Measurements from ENCODE around the gene NSD1.

The NSD1 gene

DNA sequence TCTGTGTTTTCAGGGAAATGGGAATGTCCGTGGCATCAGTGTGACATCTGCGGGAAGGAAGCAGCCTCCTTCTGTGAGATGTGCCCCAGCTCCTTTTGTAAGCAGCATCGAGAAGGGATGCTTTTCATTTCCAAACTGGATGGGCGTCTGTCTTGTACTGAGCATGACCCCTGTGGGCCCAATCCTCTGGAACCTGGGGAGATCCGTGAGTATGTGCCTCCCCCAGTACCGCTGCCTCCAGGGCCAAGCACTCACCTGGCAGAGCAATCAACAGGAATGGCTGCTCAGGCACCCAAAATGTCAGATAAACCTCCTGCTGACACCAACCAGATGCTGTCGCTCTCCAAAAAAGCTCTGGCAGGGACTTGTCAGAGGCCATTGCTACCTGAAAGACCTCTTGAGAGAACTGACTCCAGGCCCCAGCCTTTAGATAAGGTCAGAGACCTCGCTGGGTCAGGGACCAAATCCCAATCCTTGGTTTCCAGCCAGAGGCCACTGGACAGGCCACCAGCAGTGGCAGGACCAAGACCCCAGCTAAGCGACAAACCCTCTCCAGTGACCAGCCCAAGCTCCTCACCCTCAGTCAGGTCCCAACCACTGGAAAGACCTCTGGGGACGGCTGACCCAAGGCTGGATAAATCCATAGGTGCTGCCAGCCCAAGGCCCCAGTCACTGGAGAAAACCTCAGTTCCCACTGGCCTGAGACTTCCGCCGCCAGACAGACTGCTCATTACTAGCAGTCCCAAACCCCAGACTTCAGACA, 160.4 kb downstream of the NSD1 start:
- TF ChIP-seq TAF1 (IDR thresholded peaks at IDR 0.05; ENCODE audit: low read depth) (no peak), EGR1 (IDR thresholded peaks at IDR 0.05) (no peak), NFIC (IDR thresholded peaks at IDR 0.05) (no peak), EP300 (IDR thresholded peaks at IDR 0.05; ENCODE audit: borderline replicate concordance) (no peak), TCF12 (IDR thresholded peaks at IDR 0.05; ENCODE audit: low read depth) (no peak), YY1 (IDR thresholded peaks at IDR 0.05; ENCODE audit: low read depth) (no peak), CEBPB (IDR thresholded peaks at IDR 0.05) (no peak), ZBTB7A (IDR thresholded peaks at IDR 0.05; ENCODE audit: low read depth) (no peak), RAD21 (IDR thresholded peaks at IDR 0.05; ENCODE audit: low read depth) (no peak), FOXM1 (IDR thresholded peaks at IDR 0.05; ENCODE audit: borderline replicate concordance, low read depth) (no peak), CREB1 (IDR thresholded peaks at IDR 0.05; ENCODE audit: low read depth) (no peak), TEAD4 (IDR thresholded peaks at IDR 0.05) (no peak)
- TF ChIP-seq, protein P1, sequence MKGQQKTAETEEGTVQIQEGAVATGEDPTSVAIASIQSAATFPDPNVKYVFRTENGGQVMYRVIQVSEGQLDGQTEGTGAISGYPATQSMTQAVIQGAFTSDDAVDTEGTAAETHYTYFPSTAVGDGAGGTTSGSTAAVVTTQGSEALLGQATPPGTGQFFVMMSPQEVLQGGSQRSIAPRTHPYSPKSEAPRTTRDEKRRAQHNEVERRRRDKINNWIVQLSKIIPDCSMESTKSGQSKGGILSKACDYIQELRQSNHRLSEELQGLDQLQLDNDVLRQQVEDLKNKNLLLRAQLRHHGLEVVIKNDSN (IDR thresholded peaks at IDR 0.05), result no peak
- TF ChIP-seq, protein P2, sequence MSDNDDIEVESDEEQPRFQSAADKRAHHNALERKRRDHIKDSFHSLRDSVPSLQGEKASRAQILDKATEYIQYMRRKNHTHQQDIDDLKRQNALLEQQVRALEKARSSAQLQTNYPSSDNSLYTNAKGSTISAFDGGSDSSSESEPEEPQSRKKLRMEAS (IDR thresholded peaks at IDR 0.05), result no peak
- TF ChIP-seq, protein P3, sequence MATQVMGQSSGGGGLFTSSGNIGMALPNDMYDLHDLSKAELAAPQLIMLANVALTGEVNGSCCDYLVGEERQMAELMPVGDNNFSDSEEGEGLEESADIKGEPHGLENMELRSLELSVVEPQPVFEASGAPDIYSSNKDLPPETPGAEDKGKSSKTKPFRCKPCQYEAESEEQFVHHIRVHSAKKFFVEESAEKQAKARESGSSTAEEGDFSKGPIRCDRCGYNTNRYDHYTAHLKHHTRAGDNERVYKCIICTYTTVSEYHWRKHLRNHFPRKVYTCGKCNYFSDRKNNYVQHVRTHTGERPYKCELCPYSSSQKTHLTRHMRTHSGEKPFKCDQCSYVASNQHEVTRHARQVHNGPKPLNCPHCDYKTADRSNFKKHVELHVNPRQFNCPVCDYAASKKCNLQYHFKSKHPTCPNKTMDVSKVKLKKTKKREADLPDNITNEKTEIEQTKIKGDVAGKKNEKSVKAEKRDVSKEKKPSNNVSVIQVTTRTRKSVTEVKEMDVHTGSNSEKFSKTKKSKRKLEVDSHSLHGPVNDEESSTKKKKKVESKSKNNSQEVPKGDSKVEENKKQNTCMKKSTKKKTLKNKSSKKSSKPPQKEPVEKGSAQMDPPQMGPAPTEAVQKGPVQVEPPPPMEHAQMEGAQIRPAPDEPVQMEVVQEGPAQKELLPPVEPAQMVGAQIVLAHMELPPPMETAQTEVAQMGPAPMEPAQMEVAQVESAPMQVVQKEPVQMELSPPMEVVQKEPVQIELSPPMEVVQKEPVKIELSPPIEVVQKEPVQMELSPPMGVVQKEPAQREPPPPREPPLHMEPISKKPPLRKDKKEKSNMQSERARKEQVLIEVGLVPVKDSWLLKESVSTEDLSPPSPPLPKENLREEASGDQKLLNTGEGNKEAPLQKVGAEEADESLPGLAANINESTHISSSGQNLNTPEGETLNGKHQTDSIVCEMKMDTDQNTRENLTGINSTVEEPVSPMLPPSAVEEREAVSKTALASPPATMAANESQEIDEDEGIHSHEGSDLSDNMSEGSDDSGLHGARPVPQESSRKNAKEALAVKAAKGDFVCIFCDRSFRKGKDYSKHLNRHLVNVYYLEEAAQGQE (IDR thresholded peaks at IDR 0.05; ENCODE audit: low read depth), result no peak

GRCh38 chr5:177294632-177295031, 161.1 kb downstream of the NSD1 start:
- no peak for TF ChIP-seq CEBPB (IDR thresholded peaks at IDR 0.05)
- TF ChIP-seq TAF1 (IDR thresholded peaks at IDR 0.05; ENCODE audit: low read depth), result no peak
- TF ChIP-seq, protein P3 (IDR thresholded peaks at IDR 0.05; ENCODE audit: low read depth), result no peak
- TF ChIP-seq, protein P1 (IDR thresholded peaks at IDR 0.05), result no peak
- TF ChIP-seq CREB1 (IDR thresholded peaks at IDR 0.05; ENCODE audit: low read depth), result no peak
- no peak for TF ChIP-seq NFIC (IDR thresholded peaks at IDR 0.05)
- TF ChIP-seq EP300 (IDR thresholded peaks at IDR 0.05; ENCODE audit: borderline replicate concordance), result no peak
- no peak for TF ChIP-seq TEAD4 (IDR thresholded peaks at IDR 0.05)
- TF ChIP-seq RAD21 (IDR thresholded peaks at IDR 0.05; ENCODE audit: low read depth), result no peak
- no peak for TF ChIP-seq EGR1 (IDR thresholded peaks at IDR 0.05)
- TF ChIP-seq FOXM1 (IDR thresholded peaks at IDR 0.05; ENCODE audit: borderline replicate concordance, low read depth), result no peak
- TF ChIP-seq, protein P2 (IDR thresholded peaks at IDR 0.05), result no peak
- no peak for TF ChIP-seq TCF12 (IDR thresholded peaks at IDR 0.05; ENCODE audit: low read depth)
- TF ChIP-seq ZBTB7A (IDR thresholded peaks at IDR 0.05; ENCODE audit: low read depth), result no peak
- TF ChIP-seq YY1 (IDR thresholded peaks at IDR 0.05; ENCODE audit: low read depth), result no peak

GRCh38 chr5:177295924-177296323, 162.4 kb downstream of the NSD1 start:
- TF ChIP-seq CEBPB (IDR thresholded peaks at IDR 0.05), result no peak
- TF ChIP-seq YY1 (IDR thresholded peaks at IDR 0.05; ENCODE audit: low read depth), result no peak
- no peak for TF ChIP-seq TEAD4 (IDR thresholded peaks at IDR 0.05)
- no peak for TF ChIP-seq NFIC (IDR thresholded peaks at IDR 0.05)
- TF ChIP-seq EGR1 (IDR thresholded peaks at IDR 0.05), result no peak
- TF ChIP-seq RAD21 (IDR thresholded peaks at IDR 0.05; ENCODE audit: low read depth), result no peak
- TF ChIP-seq, protein P3 (IDR thresholded peaks at IDR 0.05; ENCODE audit: low read depth), result no peak
- TF ChIP-seq, protein P2 (IDR thresholded peaks at IDR 0.05), result no peak
- TF ChIP-seq ZBTB7A (IDR thresholded peaks at IDR 0.05; ENCODE audit: low read depth), result no peak
- TF ChIP-seq CREB1 (IDR thresholded peaks at IDR 0.05; ENCODE audit: low read depth), result no peak

GRCh38 chr5:177296581-177296980, 163.0 kb downstream of the NSD1 start:
- no peak for TF ChIP-seq YY1 (IDR thresholded peaks at IDR 0.05; ENCODE audit: low read depth)
- TF ChIP-seq TCF12 (IDR thresholded peaks at IDR 0.05; ENCODE audit: low read depth), result no peak
- TF ChIP-seq, protein P1 (IDR thresholded peaks at IDR 0.05), result no peak
- TF ChIP-seq NFIC (IDR thresholded peaks at IDR 0.05), result no peak
- TF ChIP-seq RAD21 (IDR thresholded peaks at IDR 0.05; ENCODE audit: low read depth), result no peak
- no peak for TF ChIP-seq EP300 (IDR thresholded peaks at IDR 0.05; ENCODE audit: borderline replicate concordance)
- TF ChIP-seq TEAD4 (IDR thresholded peaks at IDR 0.05), result no peak
- TF ChIP-seq ZBTB7A (IDR thresholded peaks at IDR 0.05; ENCODE audit: low read depth), result no peak
- TF ChIP-seq, protein P3 (IDR thresholded peaks at IDR 0.05; ENCODE audit: low read depth), result no peak
